ENCODE measurements around the gene FURIN. TPM values are rescaled to one million over a fixed set of nuclear protein-coding genes. Genes with fewer than 3 reads are reported as not detected.
"Not testable (repeated sequence)": the region's sequence is repeated elsewhere in the genome, so short reads cannot be mapped to it uniquely, and the experiment has no call there.

The FURIN gene
- total RNA-seq, 2 experiments from 2014 or later, result 86.0 to 86.5 TPM

DNA sequence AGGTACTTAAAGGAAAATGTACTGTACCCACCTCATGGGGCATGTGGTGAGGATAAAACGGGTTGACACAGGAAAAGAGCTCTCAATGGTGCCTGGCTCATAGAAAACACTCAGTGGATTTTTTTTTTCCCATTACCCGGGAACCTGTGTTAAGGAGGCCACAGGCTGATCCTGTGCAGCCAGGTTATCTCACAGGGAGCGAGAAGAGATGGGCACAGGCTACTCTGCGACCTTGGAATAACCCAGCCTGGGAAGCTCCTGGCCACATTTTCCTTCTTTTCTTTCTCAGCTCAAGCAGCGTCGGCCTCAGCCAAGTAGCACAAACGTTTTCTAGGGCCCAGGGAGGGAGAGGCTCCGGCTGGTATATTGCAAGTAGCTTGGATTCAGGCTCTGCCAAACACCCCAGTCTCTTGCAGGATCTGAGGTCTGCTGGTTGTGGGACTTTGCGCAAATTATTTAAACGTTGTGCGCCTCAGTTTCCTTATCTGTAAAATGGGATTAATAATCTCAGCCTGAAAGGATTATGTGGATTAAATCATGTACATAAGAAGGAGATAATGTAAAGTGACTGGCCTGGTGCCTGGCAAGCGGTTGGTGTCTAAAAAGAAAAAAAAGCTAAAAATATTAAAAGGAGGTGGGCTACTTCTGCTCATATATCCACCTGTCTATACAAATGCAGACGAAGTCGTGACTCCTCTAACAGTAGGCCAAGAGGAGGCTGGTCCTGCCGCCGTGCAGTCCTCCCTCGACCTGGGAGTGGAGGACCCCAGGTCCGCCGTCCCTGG, 2.2 kb downstream of the FURIN start:
- peaks cover 60% of the 10 kb centered on the region for H3K4me1 Mint-ChIP-seq (ENCODE audit: low read depth)
- peak; percentile 34 for ATAC-seq
- H3K36me3 Mint-ChIP-seq (ENCODE audit: low read depth), result peaks cover 23% of the 10 kb centered on the region

DNA sequence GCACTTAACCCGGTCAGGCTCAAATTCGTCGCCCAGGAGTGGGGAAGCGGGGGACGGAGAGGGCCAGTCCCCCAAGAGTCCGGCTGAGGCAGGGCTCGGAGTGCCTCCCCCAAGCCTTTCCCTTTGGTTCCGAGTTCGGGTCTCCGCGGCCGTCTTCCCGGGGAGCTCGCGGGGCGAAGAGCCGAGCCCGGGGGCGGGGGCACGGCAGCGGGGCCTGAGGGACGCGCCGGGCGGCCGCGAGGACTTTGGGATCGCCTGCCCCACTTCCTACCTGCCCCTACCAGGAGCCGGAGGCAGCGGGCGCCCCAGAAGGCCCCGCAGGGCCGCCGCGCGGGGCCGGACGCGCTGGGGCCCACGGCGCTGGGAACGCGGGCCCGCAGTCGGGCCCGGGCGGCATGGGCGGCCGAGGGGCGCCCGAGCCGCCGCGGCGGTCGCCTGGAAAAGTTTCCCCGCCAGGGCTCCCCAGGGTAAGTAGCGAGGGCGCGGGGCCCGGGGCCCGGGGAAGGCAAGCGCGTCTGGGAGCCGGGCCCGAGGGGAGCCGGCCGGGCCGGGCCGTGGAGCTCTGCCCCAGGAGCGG, 2.8 kb downstream of the FURIN start:
- Mint-ChIP-seq H3K4me3 (peak overlapping the region; percentile 89), H3K27ac (peak overlapping the region; percentile 94), H3K36me3 (ENCODE audit: low read depth) (peaks cover 25% of the 10 kb centered on the region), H3K9me3 (ENCODE audit: insufficient read depth) (no peaks in the 10 kb centered on the region), H3K4me1 (ENCODE audit: low read depth) (peaks cover 60% of the 10 kb centered on the region), H3K27me3 (ENCODE audit: low read depth) (no peaks in the 10 kb centered on the region)
- peak; percentile 27 for ATAC-seq
- no peak for DNase-seq
- CTCF ChIA-PET, result interaction anchor here (0.5 to 1.9 kb wide), 7 partner anchors 15 to 156 kb away, joined by 3 to 5 read pairs (median 4); no protein-coding TSS in a partner anchor
- POLR2A ChIA-PET, result interaction anchor here (0.8 to 3.7 kb wide), 17 partner anchors 11 to 221 kb away, joined by 3 to 17 read pairs (median 5); partner anchors contain the start of genes BLM, HDDC3, MAN2A2 and UNC45A

More for the DNA sequence above, 2.2 kb downstream of the FURIN start:
- CTCF ChIA-PET, result interaction anchor here (0.8 to 1.9 kb wide), 9 partner anchors 11 to 223 kb away, joined by 3 to 5 read pairs (median 4); no protein-coding TSS in a partner anchor
- H3K9me3 Mint-ChIP-seq (ENCODE audit: insufficient read depth), result no peaks in the 10 kb centered on the region
- H3K27ac Mint-ChIP-seq, result peak overlapping the region; percentile 94
- POLR2A ChIA-PET, result interaction anchor here (0.6 to 3.7 kb wide), 18 partner anchors 11 to 1155 kb away, joined by 3 to 17 read pairs (median 4); partner anchors contain the start of genes BLM, HDDC3 and UNC45A
- no peaks in the 10 kb centered on the region for H3K27me3 Mint-ChIP-seq (ENCODE audit: low read depth)
- DNase-seq, result no peak
- H3K4me3 Mint-ChIP-seq, result peak overlapping the region; percentile 89

DNA sequence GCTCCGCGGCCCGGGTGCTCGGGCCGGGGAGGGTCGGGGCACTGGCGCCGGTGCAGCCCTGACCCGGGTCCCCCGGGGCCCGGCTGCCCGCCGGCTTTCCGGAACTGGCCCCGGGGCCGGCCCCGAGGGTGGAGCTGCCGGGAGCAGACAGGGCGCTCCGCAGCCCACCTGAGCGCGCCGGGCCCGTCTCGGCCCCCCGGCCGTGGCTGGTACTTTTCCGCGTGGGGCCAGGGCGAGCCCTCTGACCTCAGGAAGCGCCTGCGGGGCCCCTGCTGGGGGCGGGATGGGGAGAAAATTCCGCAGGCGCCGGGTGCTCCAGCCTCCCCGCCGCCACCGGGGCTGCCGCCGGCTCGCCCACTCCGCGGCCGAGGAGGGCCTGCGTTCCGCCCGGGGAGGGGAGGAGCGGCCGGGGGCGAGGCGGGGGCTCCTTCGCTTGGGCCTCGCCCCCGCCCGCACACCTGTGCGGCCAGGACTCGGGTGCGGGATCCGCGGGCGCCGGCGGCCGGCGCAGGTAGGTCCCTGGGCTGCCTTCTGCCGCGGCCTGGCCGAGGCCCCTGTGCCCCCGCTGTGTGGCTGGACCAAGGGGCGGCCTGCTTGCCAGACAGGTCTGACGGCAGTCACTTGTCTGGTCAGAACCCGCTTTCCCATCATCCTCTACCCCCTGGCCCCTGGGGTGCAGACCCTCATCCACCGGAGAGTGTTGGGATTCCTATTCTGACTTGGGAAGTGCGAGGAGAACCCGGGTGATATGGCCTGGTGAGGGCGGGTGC, 3.5 kb downstream of the FURIN start:
- Mint-ChIP-seq H3K4me1 (ENCODE audit: low read depth) (peaks cover 66% of the 10 kb centered on the region), H3K36me3 (ENCODE audit: low read depth) (peaks cover 31% of the 10 kb centered on the region), H3K27ac (peak overlapping the region; percentile 86), H3K27me3 (ENCODE audit: low read depth) (no peaks in the 10 kb centered on the region), H3K4me3 (peak overlapping the region; percentile 86), H3K9me3 (ENCODE audit: insufficient read depth) (no peaks in the 10 kb centered on the region)
- ATAC-seq (peak; percentile 47), DNase-seq (no peak)
- POLR2A ChIA-PET, result interaction anchor here (0.8 to 3.7 kb wide), 17 partner anchors 12 to 222 kb away, joined by 3 to 17 read pairs (median 5); partner anchors contain the start of genes BLM, HDDC3, MAN2A2 and UNC45A
- CTCF ChIA-PET, result interaction anchor here (0.5 to 1.9 kb wide), 3 partner anchors 58 to 157 kb away, joined by 3 to 5 read pairs (median 5); no protein-coding TSS in a partner anchor

DNA sequence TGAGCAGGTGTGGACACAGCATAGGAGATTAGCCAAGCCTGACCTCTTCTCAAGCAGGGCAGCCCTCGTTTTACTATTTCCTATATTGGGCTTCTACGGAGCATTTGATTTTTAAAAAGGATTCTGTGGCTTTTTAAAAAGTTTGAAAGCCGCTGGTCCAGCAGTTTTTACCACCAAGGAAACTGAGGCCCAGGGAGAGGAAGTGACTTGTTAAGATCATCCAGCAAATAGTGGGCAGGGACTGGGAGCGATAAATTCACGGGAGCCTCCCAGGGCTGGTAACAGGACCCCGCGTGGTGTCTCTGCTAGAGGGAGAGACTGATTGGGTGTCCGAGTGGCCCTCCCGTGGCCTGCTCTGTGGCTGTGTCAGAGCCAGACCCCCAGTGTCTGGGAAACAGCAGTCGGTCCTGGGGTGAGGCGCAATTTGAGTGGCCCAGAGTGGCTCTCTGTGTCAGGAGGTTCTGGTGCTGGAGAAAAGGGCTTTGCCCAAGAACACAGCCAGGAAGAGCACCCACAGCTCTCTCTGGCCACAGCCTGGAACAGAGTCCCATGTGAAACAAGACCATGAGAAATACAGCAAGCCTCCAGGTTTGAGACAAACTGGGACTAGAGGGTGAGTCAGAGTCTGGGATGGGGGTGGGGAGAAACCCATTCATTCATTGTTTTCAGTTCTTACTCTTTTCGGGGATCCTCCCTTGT, 4.2 kb downstream of the FURIN start:
- DNase-seq, result no peak
- peak; percentile 5 for ATAC-seq
- no peaks in the 10 kb centered on the region for H3K9me3 Mint-ChIP-seq (ENCODE audit: insufficient read depth)
- H3K4me1 Mint-ChIP-seq (ENCODE audit: low read depth), result peaks cover 74% of the 10 kb centered on the region
- peak overlapping the region; percentile 86 for H3K27ac Mint-ChIP-seq
- no peaks in the 10 kb centered on the region for H3K27me3 Mint-ChIP-seq (ENCODE audit: low read depth)
- H3K4me3 Mint-ChIP-seq, result peak overlapping the region; percentile 86
- H3K36me3 Mint-ChIP-seq (ENCODE audit: low read depth), result peaks cover 39% of the 10 kb centered on the region
- CTCF ChIA-PET, result interaction anchor here (0.7 to 2.4 kb wide), 2 partner anchors 13 to 57 kb away, joined by 3 to 18 read pairs; no protein-coding TSS in a partner anchor
- POLR2A ChIA-PET, result interaction anchor here (0.6 to 1.9 kb wide), 5 partner anchors 13 to 299 kb away, joined by 3 to 7 read pairs (median 3); partner anchors contain the start of genes FES and MAN2A2

DNA sequence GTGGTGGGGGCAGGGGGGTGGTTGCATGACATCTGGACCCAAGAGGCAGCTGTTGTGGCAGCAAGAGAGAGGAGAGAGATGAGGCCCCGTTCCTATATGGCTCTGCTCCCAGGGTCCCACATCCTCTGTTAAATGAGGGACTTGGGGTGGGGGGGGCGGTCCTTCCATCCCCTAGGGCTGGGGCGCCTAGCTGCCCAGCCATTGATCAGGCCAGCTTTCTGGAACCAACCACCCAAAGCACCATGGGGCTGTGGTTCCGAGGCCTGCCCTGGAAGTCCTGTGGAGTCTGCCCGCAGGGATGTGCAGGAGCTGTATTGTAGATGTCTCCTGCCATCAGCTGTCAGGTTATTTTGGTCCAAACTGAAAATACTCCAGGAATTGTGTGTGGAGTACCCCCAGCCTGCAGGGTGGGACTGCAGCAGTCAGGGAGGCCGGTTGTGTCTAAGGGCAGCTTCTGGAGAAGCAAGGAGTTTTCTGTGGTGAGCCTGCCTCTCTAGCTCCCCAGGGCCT, 5.2 kb downstream of the FURIN start:
- POLR2A ChIA-PET, result interaction anchor here (0.7 to 1.5 kb wide), 9 partner anchors 10 to 299 kb away, joined by 3 to 10 read pairs (median 3); partner anchors contain the start of genes BLM and FES
- CTCF ChIA-PET, result interaction anchor here (0.7 to 2.4 kb wide), 5 partner anchors 12 to 62 kb away, joined by 3 to 18 read pairs (median 3); partner anchors contain the start of genes MAN2A2 and UNC45A
- ATAC-seq (no peak), DNase-seq (no peak)
- no peaks in the 10 kb centered on the region for H3K9me3 Mint-ChIP-seq (ENCODE audit: insufficient read depth)
- H3K27me3 Mint-ChIP-seq (ENCODE audit: low read depth), result no peaks in the 10 kb centered on the region
- H3K27ac Mint-ChIP-seq, result peak overlapping the region; percentile 86
- H3K4me1 Mint-ChIP-seq (ENCODE audit: low read depth), result peaks cover 70% of the 10 kb centered on the region
- H3K4me3 Mint-ChIP-seq, result peak overlapping the region; percentile 86
- H3K36me3 Mint-ChIP-seq (ENCODE audit: low read depth), result peaks cover 48% of the 10 kb centered on the region

DNA sequence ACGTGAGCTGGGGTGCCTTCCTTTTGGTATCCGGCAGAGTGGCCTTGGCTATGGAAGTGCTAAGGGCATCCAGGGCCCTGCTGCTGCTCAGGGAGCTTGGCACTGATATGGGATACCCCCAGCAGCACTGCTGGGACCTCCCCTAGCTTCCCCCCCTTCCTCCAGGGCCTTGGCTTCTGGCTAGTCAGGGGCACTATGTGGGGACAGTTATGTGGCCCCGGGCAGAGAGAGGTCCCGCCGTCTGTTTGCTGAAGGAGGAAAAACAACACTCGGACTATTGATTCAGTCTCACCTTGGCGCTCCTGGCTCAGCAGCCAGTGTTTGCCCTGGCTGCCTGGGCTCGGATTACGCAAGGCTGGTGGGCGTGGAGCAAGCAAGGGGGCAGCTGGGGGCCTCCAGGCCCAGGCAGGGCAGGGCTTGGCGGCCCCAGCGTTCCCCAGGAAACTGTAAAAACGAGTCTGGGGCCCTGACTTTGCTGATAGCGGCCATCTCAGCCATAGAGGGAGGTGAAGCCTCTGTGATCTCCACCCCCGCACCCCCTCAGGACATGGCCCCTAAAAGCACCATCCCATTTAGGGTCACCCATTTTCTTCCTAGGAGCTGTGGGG, 5.7 kb downstream of the FURIN start:
- Mint-ChIP-seq H3K4me3 (peak overlapping the region; percentile 86), H3K4me1 (ENCODE audit: low read depth) (peaks cover 66% of the 10 kb centered on the region), H3K36me3 (ENCODE audit: low read depth) (peaks cover 53% of the 10 kb centered on the region), H3K27me3 (ENCODE audit: low read depth) (no peaks in the 10 kb centered on the region), H3K9me3 (ENCODE audit: insufficient read depth) (no peaks in the 10 kb centered on the region), H3K27ac (peak overlapping the region; percentile 86)
- ATAC-seq (no peak), DNase-seq (no peak)
- ChIA-PET CTCF (interaction anchor here (0.8 to 2.4 kb wide), 5 partner anchors 12 to 512 kb away, joined by 3 to 18 read pairs (median 3); partner anchors contain the start of genes MAN2A2 and UNC45A), POLR2A (interaction anchor here (0.7 to 1.5 kb wide), 8 partner anchors 10 to 300 kb away, joined by 3 to 10 read pairs (median 3); partner anchors contain the start of genes BLM and FES)

DNA sequence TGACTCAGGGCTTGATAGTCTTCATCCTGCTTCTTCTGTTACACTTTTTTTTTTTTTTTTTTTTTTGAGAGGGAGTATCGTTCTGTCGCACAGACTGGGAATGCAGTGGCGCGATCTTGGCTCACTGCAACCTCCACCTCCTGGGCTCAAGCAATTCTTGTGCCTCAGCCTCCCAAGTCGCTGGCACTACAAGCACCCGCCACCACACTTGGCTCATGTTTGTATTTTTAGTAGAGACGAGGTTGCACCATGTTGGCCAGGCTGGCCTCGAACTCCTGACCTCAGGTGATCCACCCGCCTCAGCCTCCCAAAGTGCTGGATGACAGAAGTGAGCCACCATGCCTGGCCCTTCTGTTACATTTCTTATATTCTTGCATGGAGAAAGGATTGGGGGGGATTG, 6.6 kb downstream of the FURIN start:
- POLR2A ChIA-PET, result interaction anchor here (1.2 to 1.5 kb wide), 2 partner anchors 11 to 60 kb away, joined by 3 read pairs; no protein-coding TSS in a partner anchor
- not testable (repeated sequence) for H3K27ac Mint-ChIP-seq; H3K9me3 Mint-ChIP-seq (ENCODE audit: insufficient read depth); H3K4me3 Mint-ChIP-seq; ATAC-seq; DNase-seq; H3K27me3 Mint-ChIP-seq (ENCODE audit: low read depth)
- Mint-ChIP-seq H3K4me1 (ENCODE audit: low read depth) (peaks cover 60% of the 10 kb centered on the region), H3K36me3 (ENCODE audit: low read depth) (peaks cover 62% of the 10 kb centered on the region)
- CTCF ChIA-PET, result interaction anchor here (1.1 kb wide), 1 partner anchor 513 kb away, joined by 3 read pairs; no protein-coding TSS in a partner anchor

DNA sequence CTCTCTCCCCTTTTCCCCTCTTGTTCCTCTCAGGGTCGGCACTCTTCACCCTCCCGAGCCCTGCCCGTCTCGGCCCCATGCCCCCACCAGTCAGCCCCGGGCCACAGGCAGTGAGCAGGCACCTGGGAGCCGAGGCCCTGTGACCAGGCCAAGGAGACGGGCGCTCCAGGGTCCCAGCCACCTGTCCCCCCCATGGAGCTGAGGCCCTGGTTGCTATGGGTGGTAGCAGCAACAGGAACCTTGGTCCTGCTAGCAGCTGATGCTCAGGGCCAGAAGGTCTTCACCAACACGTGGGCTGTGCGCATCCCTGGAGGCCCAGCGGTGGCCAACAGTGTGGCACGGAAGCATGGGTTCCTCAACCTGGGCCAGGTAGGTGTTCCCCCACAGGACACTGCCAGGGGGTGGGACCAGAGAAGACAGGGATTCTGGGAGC, 7.2 kb downstream of the FURIN start:
- Mint-ChIP-seq H3K9me3 (ENCODE audit: insufficient read depth) (no peaks in the 10 kb centered on the region), H3K36me3 (ENCODE audit: low read depth) (peaks cover 66% of the 10 kb centered on the region), H3K4me3 (no peak overlapping the region), H3K27ac (no peak overlapping the region), H3K4me1 (ENCODE audit: low read depth) (peaks cover 54% of the 10 kb centered on the region), H3K27me3 (ENCODE audit: low read depth) (no peaks in the 10 kb centered on the region)
- ATAC-seq (no peak), DNase-seq (no peak)
- CTCF ChIA-PET, result no interaction called here
- POLR2A ChIA-PET, result interaction anchor here (1.0 kb wide), 1 partner anchor 38 kb away, joined by 4 read pairs; no protein-coding TSS in a partner anchor

DNA sequence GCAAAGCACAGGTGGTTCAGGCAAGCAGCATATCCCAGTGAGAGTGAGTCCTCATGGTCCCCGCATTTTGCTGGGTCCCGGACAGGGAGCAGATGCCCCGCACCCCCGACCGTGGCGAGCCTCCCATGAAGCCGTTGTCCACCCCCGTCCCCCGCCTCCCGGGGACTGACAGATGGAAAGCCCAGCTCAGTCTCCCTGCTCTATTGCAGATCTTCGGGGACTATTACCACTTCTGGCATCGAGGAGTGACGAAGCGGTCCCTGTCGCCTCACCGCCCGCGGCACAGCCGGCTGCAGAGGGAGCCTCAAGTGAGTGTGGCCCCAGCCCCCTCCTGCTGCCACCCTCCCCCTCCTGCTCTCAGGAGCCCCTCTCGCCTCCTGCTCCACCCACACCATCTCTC, 7.7 kb downstream of the FURIN start:
- Mint-ChIP-seq H3K27me3 (ENCODE audit: low read depth) (no peaks in the 10 kb centered on the region), H3K9me3 (ENCODE audit: insufficient read depth) (no peaks in the 10 kb centered on the region), H3K36me3 (ENCODE audit: low read depth) (peaks cover 64% of the 10 kb centered on the region), H3K4me3 (no peak overlapping the region), H3K4me1 (ENCODE audit: low read depth) (peaks cover 51% of the 10 kb centered on the region), H3K27ac (peak overlapping the region; percentile 75)
- CTCF ChIA-PET, result no interaction called here
- ATAC-seq (no peak), DNase-seq (no peak)
- POLR2A ChIA-PET, result interaction anchor here (1.0 kb wide), 1 partner anchor 38 kb away, joined by 4 read pairs; no protein-coding TSS in a partner anchor
